GM19438 (cell line): ENCODE measurements around the gene CDH20.

Source experiments
- ATAC-seq: cut with Tn5 transposase; IDR thresholded peaks from one replicate; pipeline ENCODE4 v1.9.1; 2021; ENCODE audit warnings: low read depth; ENCODE audit not compliant: unreplicated experiment

The CDH20 gene

GRCh38 chr18:61502472-61502871, 169.2 kb downstream of the CDH20 start:
- ATAC-seq = peak; percentile 66

GRCh38 chr18:61503688-61504087, 170.5 kb downstream of the CDH20 start:
- ATAC-seq = no peak

GRCh38 chr18:61528961-61529360, 195.7 kb downstream of the CDH20 start:
- ATAC-seq = no peak

GRCh38 chr18:61530681-61531080, 197.5 kb downstream of the CDH20 start:
- ATAC-seq = no peak

- no peak for ATAC-seq
Observed at GRCh38 chr18:61531182-61531581, 198.0 kb downstream of the CDH20 start.

GRCh38 chr18:61531891-61532290, 198.7 kb downstream of the CDH20 start:
- no peak for ATAC-seq

- ATAC-seq = no peak
Observed at GRCh38 chr18:61535401-61535800, 202.2 kb downstream of the CDH20 start.

- no peak for ATAC-seq
Observed at GRCh38 chr18:61541673-61542072, 208.4 kb downstream of the CDH20 start.

- no peak for ATAC-seq
Observed at GRCh38 chr18:61542596-61542995, 209.4 kb downstream of the CDH20 start.

GRCh38 chr18:61543518-61543917, 210.3 kb downstream of the CDH20 start:
- no peak for ATAC-seq

GRCh38 chr18:61544178-61544577, 210.9 kb downstream of the CDH20 start:
- no peak for ATAC-seq

GRCh38 chr18:61545281-61546245, 212.3 kb downstream of the CDH20 start:
- ATAC-seq = no peak

GRCh38 chr18:61546590-61546989, 213.4 kb downstream of the CDH20 start:
- ATAC-seq = no peak

- no peak for ATAC-seq
Observed at GRCh38 chr18:61549416-61549815, 216.2 kb downstream of the CDH20 start.

- no peak for ATAC-seq
Observed at GRCh38 chr18:61549889-61550288, 216.7 kb downstream of the CDH20 start.

GRCh38 chr18:61551586-61551985, 218.4 kb downstream of the CDH20 start:
- peak; percentile 87 for ATAC-seq

- ATAC-seq = no peak
Observed at GRCh38 chr18:61553045-61553659, 219.9 kb downstream of the CDH20 start.

GRCh38 chr18:61554117-61554776, 221.0 kb downstream of the CDH20 start:
- no peak for ATAC-seq

- no peak for ATAC-seq
Observed at GRCh38 chr18:61554946-61555361, 221.7 kb downstream of the CDH20 start.

- ATAC-seq = no peak
Observed at GRCh38 chr18:61556316-61556715, 223.1 kb downstream of the CDH20 start.

- no peak for ATAC-seq
Observed at GRCh38 chr18:61556862-61557261, 223.6 kb downstream of the CDH20 start.
